HepG2 (cell line): ENCODE measurements around the gene TXLNA. TPM values are rescaled to one million over a fixed set of nuclear protein-coding genes. Genes with fewer than 3 reads are reported as not detected.

Source experiments
- ARID4A ChIP-seq: sonication (generic); formaldehyde crosslinking; IDR thresholded peaks from 2 replicates; pipeline ENCODE4 v1.5.0; 2020; ENCODE audit warnings: mild to moderate bottlenecking, missing genetic modification reagents, borderline replicate concordance
- ATF7-NPFF ChIP-seq: sonication (generic); formaldehyde crosslinking; IDR thresholded peaks from 2 replicates; pipeline ENCODE4 v1.8.1; 2023; ENCODE audit warnings: mild to moderate bottlenecking, low read depth, missing genetic modification reagents, moderate library complexity
- HNRNPLL ChIP-seq: fragments of 200-400 bp; formaldehyde crosslinking; IDR thresholded peaks from 2 replicates; pipeline ENCODE4 v1.6.1; 2017; ENCODE audit warnings: mild to moderate bottlenecking, low read depth, low read length; ENCODE audit not compliant: poor library complexity, severe bottlenecking
- MAZ ChIP-seq, 2 experiments: sonication (generic) in 1 of 2; formaldehyde crosslinking in 1 of 2; IDR thresholded peaks; 2 replicates each; pipeline versions ENCODE4 v1.5.0 to v1.6.1; 2012 to 2020; ENCODE audit warnings: low read depth in 2 of 2, mild to moderate bottlenecking in 2 of 2, borderline replicate concordance in 1 of 2, improper control_type of control experiment in 1 of 2, low read length in 1 of 2, missing genetic modification reagents in 1 of 2, moderate library complexity in 1 of 2
- NFE2L2 ChIP-seq: fragments of 150-350 bp; IDR thresholded peaks from 2 replicates; pipeline ENCODE4 v1.6.1; 2014; ENCODE audit warnings: low read length
- PHF21A ChIP-seq: sonication (generic); formaldehyde crosslinking; IDR thresholded peaks from 2 replicates; pipeline ENCODE4 v1.5.0; 2020; ENCODE audit warnings: mild to moderate bottlenecking, missing genetic modification reagents
- PHF8 ChIP-seq: sonication (generic); formaldehyde crosslinking; IDR thresholded peaks from 2 replicates; pipeline ENCODE4 v1.5.0; 2020; ENCODE audit warnings: missing genetic modification reagents
- POLR2A ChIP-seq, 2 experiments: IDR thresholded peaks; 2 replicates each; pipeline ENCODE4 v1.6.1; 2011; ENCODE audit warnings: low read depth in 2 of 2, low read length in 2 of 2, mild to moderate bottlenecking in 1 of 2, moderate library complexity in 1 of 2; ENCODE audit not compliant: insufficient read depth in 1 of 2
- RAD21 ChIP-seq: fragments of 450-650 bp; formaldehyde crosslinking; IDR thresholded peaks from 2 replicates; pipeline ENCODE4 v1.5.0; 2020; ENCODE audit warnings: mild to moderate bottlenecking
- U2AF2 ChIP-seq: fragments of 200-400 bp; formaldehyde crosslinking; IDR thresholded peaks from 2 replicates; pipeline ENCODE4 v1.6.1; 2017; ENCODE audit warnings: low read depth, mild to moderate bottlenecking, low read length
- ZNF292 ChIP-seq: sonication (generic); formaldehyde crosslinking; IDR thresholded peaks from 2 replicates; pipeline ENCODE4 v1.8.1; 2022; ENCODE audit warnings: mild to moderate bottlenecking, low read depth, missing genetic modification reagents, borderline replicate concordance
- ZNF451 ChIP-seq: sonication (generic); formaldehyde crosslinking; IDR thresholded peaks from 2 replicates; pipeline ENCODE4 v1.5.0; 2020; ENCODE audit warnings: mild to moderate bottlenecking, missing genetic modification reagents
- ZNF558 ChIP-seq: sonication (generic); formaldehyde crosslinking; IDR thresholded peaks from 2 replicates; pipeline ENCODE4 v1.9.0; 2022; ENCODE audit warnings: mild to moderate bottlenecking, missing genetic modification reagents, borderline replicate concordance
- ZNF800 ChIP-seq: sonication (generic); formaldehyde crosslinking; IDR thresholded peaks from 2 replicates; pipeline ENCODE4 v1.4.0; 2020; ENCODE audit warnings: missing genetic modification reagents
- polyA plus RNA-seq, 8 experiments: library from polyadenylated mRNA; depleted of rRNA in 3 of 8; stranded (reverse) in 7 of 8; unstranded in 1 of 8; fragments of >200 nt; fragmentation: Illumina TruSeq in 4 of 8; extraction: Trizol in 4 of 8; gene quantifications; 2 replicates each; pipeline versions ENCODE4 v1.2.1 to v1.2.3, GENCODE V29; 2011 to 2016; ENCODE audit warnings: low read depth in 4 of 8, missing spikeins in 1 of 8, mixed read lengths in 1 of 8; ENCODE audit not compliant: insufficient read depth in 1 of 8
- total RNA-seq, 5 experiments: library from RNA; depleted of rRNA; stranded (reverse); fragments of >200 nt; fragmentation: Illumina TruSeq; extraction: Trizol; gene quantifications; 2 replicates each; pipeline ENCODE4 v1.2.3, GENCODE V29; 2016; ENCODE audit warnings: low read depth in 1 of 5
- TF ChIP-seq, protein P1 (sequence below): sonication (generic); formaldehyde crosslinking; conservative IDR thresholded peaks from 2 replicates; pipeline ENCODE4 v1.4.0; 2020; ENCODE audit warnings: mild to moderate bottlenecking, missing genetic modification reagents, moderate library complexity
- TF ChIP-seq, protein P2 (sequence below): IDR thresholded peaks from 2 replicates; pipeline ENCODE4 v1.6.1; 2012; ENCODE audit warnings: inconsistent platforms

TXLNA gene
- total and polyA plus RNA-seq, 2 of the 13 experiments (the other 11 are each of a cell fraction or from before 2014, with no cell fraction given), result 29.6 to 67.8 TPM

DNA sequence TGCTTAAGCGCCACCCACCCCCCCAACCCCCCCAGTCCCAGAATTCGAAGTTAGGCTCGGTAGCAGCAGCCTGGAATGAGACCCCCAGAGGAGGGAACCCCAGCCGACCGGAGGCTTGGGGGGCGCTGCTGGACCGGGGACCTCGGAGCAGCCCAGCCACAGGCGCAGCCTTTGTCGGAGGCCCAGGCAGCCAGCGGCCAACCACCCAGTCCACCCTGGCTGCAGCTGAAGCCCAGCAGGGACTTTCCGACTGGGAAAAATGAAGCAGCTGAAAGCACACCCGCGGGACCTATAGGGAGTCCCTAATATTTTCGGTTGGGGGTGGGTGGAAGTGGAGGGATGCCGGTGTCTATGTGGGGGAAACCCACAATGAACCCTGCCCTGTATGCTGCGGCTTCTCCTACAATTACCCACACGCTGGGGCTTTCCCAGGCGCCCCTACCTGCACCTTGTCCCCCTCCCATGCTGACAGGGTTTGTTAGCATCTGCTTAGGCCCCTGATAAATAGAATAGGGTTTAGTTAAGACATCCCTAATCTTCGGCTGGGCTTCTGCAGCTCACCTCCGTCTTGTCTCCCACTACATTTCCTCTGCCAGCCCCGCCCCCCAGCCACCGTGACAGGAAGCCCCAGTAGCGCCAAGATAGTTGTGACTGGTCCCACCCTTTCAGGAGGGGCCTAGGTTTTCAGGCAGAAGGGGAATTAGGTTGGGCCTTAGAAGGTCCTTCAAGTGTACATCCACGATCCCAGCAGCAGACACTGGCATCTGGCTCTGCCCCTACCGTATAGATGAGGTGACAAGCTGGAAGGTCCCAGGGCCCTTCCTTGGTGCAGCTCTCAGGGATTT is 21.8 kb downstream of the TXLNA start (continued):
- TF ChIP-seq ARID4A (CRISPR knock-in tag), result 0 out of 2 replicates have a peak, but pooled peaks have one; percentile 5
- TF ChIP-seq PHF8 (CRISPR knock-in tag), result peak; percentile 29; the same call in 1 of the 2 replicates
- TF ChIP-seq POLR2A (IDR thresholded peaks at IDR 0.05; ENCODE audit: insufficient read depth in 1 of 2, low read depth in 2 of 2, low read length in 2 of 2), result 0 out of 4 replicates have a peak, but pooled peaks of 1 of the 2 experiments have one; percentile 16
- TF ChIP-seq ZNF558 (CRISPR knock-in tag), result 0 out of 2 replicates have a peak, but pooled peaks have one; percentile 18
- TF ChIP-seq ZNF800, result peak; percentile 48; the same call in 1 of the 2 replicates
- TF ChIP-seq NFE2L2, result no peak
- TF ChIP-seq ATF7-NPFF (CRISPR knock-in tag), result peak; percentile 54; the same call in 1 of the 2 replicates
- TF ChIP-seq PHF21A (CRISPR knock-in tag), result 0 out of 2 replicates have a peak, but pooled peaks have one; percentile 44
- 0 out of 2 replicates have a peak, but pooled peaks have one; percentile 27 for TF ChIP-seq RAD21 (CRISPR knock-in tag)
- TF ChIP-seq, protein P1, sequence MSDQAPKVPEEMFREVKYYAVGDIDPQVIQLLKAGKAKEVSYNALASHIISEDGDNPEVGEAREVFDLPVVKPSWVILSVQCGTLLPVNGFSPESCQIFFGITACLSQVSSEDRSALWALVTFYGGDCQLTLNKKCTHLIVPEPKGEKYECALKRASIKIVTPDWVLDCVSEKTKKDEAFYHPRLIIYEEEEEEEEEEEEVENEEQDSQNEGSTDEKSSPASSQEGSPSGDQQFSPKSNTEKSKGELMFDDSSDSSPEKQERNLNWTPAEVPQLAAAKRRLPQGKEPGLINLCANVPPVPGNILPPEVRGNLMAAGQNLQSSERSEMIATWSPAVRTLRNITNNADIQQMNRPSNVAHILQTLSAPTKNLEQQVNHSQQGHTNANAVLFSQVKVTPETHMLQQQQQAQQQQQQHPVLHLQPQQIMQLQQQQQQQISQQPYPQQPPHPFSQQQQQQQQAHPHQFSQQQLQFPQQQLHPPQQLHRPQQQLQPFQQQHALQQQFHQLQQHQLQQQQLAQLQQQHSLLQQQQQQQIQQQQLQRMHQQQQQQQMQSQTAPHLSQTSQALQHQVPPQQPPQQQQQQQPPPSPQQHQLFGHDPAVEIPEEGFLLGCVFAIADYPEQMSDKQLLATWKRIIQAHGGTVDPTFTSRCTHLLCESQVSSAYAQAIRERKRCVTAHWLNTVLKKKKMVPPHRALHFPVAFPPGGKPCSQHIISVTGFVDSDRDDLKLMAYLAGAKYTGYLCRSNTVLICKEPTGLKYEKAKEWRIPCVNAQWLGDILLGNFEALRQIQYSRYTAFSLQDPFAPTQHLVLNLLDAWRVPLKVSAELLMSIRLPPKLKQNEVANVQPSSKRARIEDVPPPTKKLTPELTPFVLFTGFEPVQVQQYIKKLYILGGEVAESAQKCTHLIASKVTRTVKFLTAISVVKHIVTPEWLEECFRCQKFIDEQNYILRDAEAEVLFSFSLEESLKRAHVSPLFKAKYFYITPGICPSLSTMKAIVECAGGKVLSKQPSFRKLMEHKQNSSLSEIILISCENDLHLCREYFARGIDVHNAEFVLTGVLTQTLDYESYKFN, result peak; percentile 16; the same call in 1 of the 2 replicates
- TF ChIP-seq, protein P2, sequence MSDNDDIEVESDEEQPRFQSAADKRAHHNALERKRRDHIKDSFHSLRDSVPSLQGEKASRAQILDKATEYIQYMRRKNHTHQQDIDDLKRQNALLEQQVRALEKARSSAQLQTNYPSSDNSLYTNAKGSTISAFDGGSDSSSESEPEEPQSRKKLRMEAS, result 0 out of 2 replicates have a peak, but pooled peaks have one; percentile 12
- TF ChIP-seq HNRNPLL, result peak; percentile 36
- TF ChIP-seq U2AF2, result no peak
- no peak for TF ChIP-seq ZNF451 (CRISPR knock-in tag)
- TF ChIP-seq ZNF292 (CRISPR knock-in tag), result 0 out of 2 replicates have a peak, but pooled peaks have one; percentile 3
- TF ChIP-seq MAZ (IDR thresholded peaks at IDR 0.05; ENCODE audit: borderline replicate concordance, low read depth, low read length), result no peak
- TF ChIP-seq MAZ (CRISPR knock-in tag; IDR thresholded peaks at IDR 0.05; ENCODE audit: low read depth), result 0 out of 2 replicates have a peak, but pooled peaks have one; percentile 10
